ENCODE data around the gene COPG1.

- TF ChIP-seq CTCF (IDR thresholded peaks at IDR 0.05; ENCODE audit: borderline replicate concordance, extremely low read depth, low read length, poor library complexity, severe bottlenecking) (no peak), EZH2 (IDR thresholded peaks at IDR 0.05; ENCODE audit: borderline replicate concordance, low read depth, low read length, severe bottlenecking) (no peak)
These were observed 44.1 kb upstream of the COPG1 start for GRCh38 chr3:129205109-129205832.

Data from DND-41 (cell line).